Neural progenitor cell (in vitro differentiated cells): Measurements from ENCODE around the gene COL19A1.

ENCODE experiments used
- EZH2phosphoT487 ChIP-seq: fragments of 200-600 bp; sonication (generic); IDR thresholded peaks from 2 replicates; pipeline ENCODE4 v1.6.1; 2017; ENCODE audit warnings: antibody characterized with exemption
- TF ChIP-seq, protein P1 (sequence below): fragments of 200-600 bp; sonication (generic); IDR thresholded peaks from 2 replicates; pipeline ENCODE4 v1.5.1; 2017; ENCODE audit warnings: antibody characterized with exemption, mild to moderate bottlenecking

- TF ChIP-seq, protein P1, sequence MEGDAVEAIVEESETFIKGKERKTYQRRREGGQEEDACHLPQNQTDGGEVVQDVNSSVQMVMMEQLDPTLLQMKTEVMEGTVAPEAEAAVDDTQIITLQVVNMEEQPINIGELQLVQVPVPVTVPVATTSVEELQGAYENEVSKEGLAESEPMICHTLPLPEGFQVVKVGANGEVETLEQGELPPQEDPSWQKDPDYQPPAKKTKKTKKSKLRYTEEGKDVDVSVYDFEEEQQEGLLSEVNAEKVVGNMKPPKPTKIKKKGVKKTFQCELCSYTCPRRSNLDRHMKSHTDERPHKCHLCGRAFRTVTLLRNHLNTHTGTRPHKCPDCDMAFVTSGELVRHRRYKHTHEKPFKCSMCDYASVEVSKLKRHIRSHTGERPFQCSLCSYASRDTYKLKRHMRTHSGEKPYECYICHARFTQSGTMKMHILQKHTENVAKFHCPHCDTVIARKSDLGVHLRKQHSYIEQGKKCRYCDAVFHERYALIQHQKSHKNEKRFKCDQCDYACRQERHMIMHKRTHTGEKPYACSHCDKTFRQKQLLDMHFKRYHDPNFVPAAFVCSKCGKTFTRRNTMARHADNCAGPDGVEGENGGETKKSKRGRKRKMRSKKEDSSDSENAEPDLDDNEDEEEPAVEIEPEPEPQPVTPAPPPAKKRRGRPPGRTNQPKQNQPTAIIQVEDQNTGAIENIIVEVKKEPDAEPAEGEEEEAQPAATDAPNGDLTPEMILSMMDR = no peak
- no peak for TF ChIP-seq EZH2phosphoT487
Observed at GRCh38 chr6:69825904-69826303, 40.5 kb upstream of the COL19A1 start.
